ENCODE results near the gene RAB11FIP4. TPM values are rescaled to one million over a fixed set of nuclear protein-coding genes. Genes with fewer than 3 reads are reported as not detected.

RAB11FIP4 gene
- total and polyA plus RNA-seq, 2 of the 8 experiments (the other 6 are each of a cell fraction or from before 2014, with no cell fraction given) = 21.7 to 53.2 TPM

GRCh38 chr17:31484821-31485220 lies 93.3 kb downstream of the RAB11FIP4 start:
- Histone ChIP-seq H4K91ac (replicated peaks; ENCODE audit: insufficient read length, low read length) (no peak overlapping the region), H3K23ac (ENCODE audit: insufficient read length) (no peak overlapping the region), H3K56ac (replicated peaks; ENCODE audit: insufficient read length, low read depth, low read length) (no peak overlapping the region), H2BK15ac (ENCODE audit: low read length) (no peak overlapping the region), H3K4ac (replicated peaks; ENCODE audit: insufficient read length, low read depth, low read length) (no peak overlapping the region), H3K27ac (ENCODE audit: low read depth, low read length) (no peak overlapping the region), H4K5ac (ENCODE audit: insufficient read length, low read depth, low read length) (no peak overlapping the region), H3K79me1 (ENCODE audit: low read depth, low read length) (0 out of 2 replicates have a peak, but pooled peaks cover 7% of the 10 kb centered on the region), H3K23me2 (ENCODE audit: low read depth, low read length) (peaks cover 17% of the 10 kb centered on the region; the same call in 1 of the 2 replicates), H2AFZ (ENCODE audit: low read length) (no peak overlapping the region), H2AK5ac (ENCODE audit: low read depth, low read length) (no peak overlapping the region), H2BK20ac (ENCODE audit: low read length) (no peak overlapping the region), H4K20me1 (replicated peaks in 1 of 2; ENCODE audit: control insufficient read depth in 1 of 2, insufficient read depth in 2 of 2, low read length in 2 of 2) (peaks cover 0 to 7% of the 10 kb centered on the region in 2 experiments), H2BK5ac (ENCODE audit: low read depth, low read length) (no peak overlapping the region), H4K8ac (ENCODE audit: extremely low read depth, insufficient read depth, low read length) (no peak overlapping the region), H3K79me2 (ENCODE audit: control insufficient read depth in 1 of 2, insufficient read depth in 2 of 2, low read length in 2 of 2) (no peaks in the 10 kb centered on the region; a peak in 1 of 4 replicates), H3K4me3 (ENCODE audit: extremely low read depth in 1 of 4, insufficient read depth in 2 of 4, low read depth in 3 of 4, low read length in 4 of 4) (no peak overlapping the region), H2BK120ac (replicated peaks; ENCODE audit: low read depth, low read length) (no peak overlapping the region), H3K36me3 (ENCODE audit: control insufficient read depth in 2 of 4, insufficient read depth in 4 of 4, low read length in 3 of 4) (no peaks in the 10 kb centered on the region), H3K18ac (ENCODE audit: extremely low read depth, low read length) (no peak overlapping the region), H3K4me2 (ENCODE audit: insufficient read depth in 1 of 2, low read depth in 2 of 2, low read length in 2 of 2) (no peak overlapping the region), H3K27me3 (replicated peaks in 1 of 4; ENCODE audit: control insufficient read depth in 3 of 4, extremely low read depth in 1 of 4, insufficient read depth in 3 of 4, low read length in 3 of 4) (peaks cover 0 to 5% (median 2%) of the 10 kb centered on the region in 4 experiments; a peak in 1 of 7 replicates), H3K9me3 (ENCODE audit: insufficient read depth in 2 of 2, low read depth in 1 of 2, low read length in 1 of 2) (no peaks in the 10 kb centered on the region), H3K9ac (replicated peaks in 1 of 4; ENCODE audit: extremely low read depth in 1 of 4, low read depth in 3 of 4, low read length in 3 of 4) (no peak overlapping the region), H2BK12ac (ENCODE audit: low read depth, low read length) (no peak overlapping the region), H3K4me1 (replicated peaks in 1 of 4; ENCODE audit: control insufficient read depth in 3 of 4, insufficient read depth in 4 of 4, low read length in 3 of 4) (peaks cover 4 to 16% (median 14%) of the 10 kb centered on the region in 4 experiments), H3K14ac (ENCODE audit: insufficient read length) (no peak overlapping the region)
- ChIA-PET POLR2A (ENCODE audit: partially characterized antibody) (no interaction called here), CTCF (ENCODE audit: partially characterized antibody) (interaction anchor here (0.8 to 2.5 kb wide), 3 partner anchors 33 to 71 kb away, joined by 4 to 8 read pairs (median 4); no protein-coding TSS in a partner anchor)
- no peak for FAIRE-seq
- DNase-seq (ENCODE audit: low read depth in 1 of 2, low spot score in 2 of 2) = no peak
- WGBS, 2 experiments (ENCODE audit: extremely low coverage in 1 of 2, insufficient coverage in 1 of 2, insufficient read length in 1 of 2, insufficient replicate concordance in 2 of 2, low coverage in 1 of 2, low lambda C conversion rate in 2 of 2, missing lambda C conversion rate in 1 of 2) = 95% methylated on average over 4 of the region's 4 CpGs; no CpG with 5 or more reads in 1 of the 2 experiments
- TF ChIP-seq SP1 (IDR thresholded peaks at IDR 0.05; ENCODE audit: low read depth, low read length) (no peak), ZNF274 (IDR thresholded peaks at IDR 0.05; ENCODE audit: borderline replicate concordance, extremely low read depth, low read length) (no peak), RNF2 (IDR thresholded peaks at IDR 0.05; ENCODE audit: borderline replicate concordance, low read depth, low read length, missing control alignments, poor library complexity, severe bottlenecking) (no peak), YY1 (IDR thresholded peaks at IDR 0.05; ENCODE audit: low read depth, low read length) (no peak), RFX5 (IDR thresholded peaks at IDR 0.05; ENCODE audit: borderline replicate concordance, low read depth, low read length) (no peak), ATF2 (IDR thresholded peaks at IDR 0.05; ENCODE audit: low read length) (no peak), BRCA1 (IDR thresholded peaks at IDR 0.05; ENCODE audit: low read depth, low read length) (no peak), MAFK (IDR thresholded peaks at IDR 0.05; ENCODE audit: low read depth, low read length) (no peak), EP300 (IDR thresholded peaks at IDR 0.05; ENCODE audit: borderline replicate concordance in 1 of 2, low read depth in 2 of 2, low read length in 2 of 2) (no peak), JUND (IDR thresholded peaks at IDR 0.05; ENCODE audit: low read length) (no peak), USF2 (IDR thresholded peaks at IDR 0.05; ENCODE audit: low read length) (no peak)
